Measurements from ENCODE around the gene ZNF594. TPM values are rescaled to one million over a fixed set of nuclear protein-coding genes. Genes with fewer than 3 reads are reported as not detected.
"Not testable (repeated sequence)": the region's sequence is repeated elsewhere in the genome, so short reads cannot be mapped to it uniquely, and the experiment has no call there.

Gene ZNF594
- total RNA-seq, 1 donor from 2014 or later: 4.9 TPM

- not testable (repeated sequence) for DNase-seq (ENCODE audit: extremely low read depth, low read depth, low spot score)
These were observed 54.0 kb downstream of the ZNF594 start for GRCh38 chr17:5137511-5138197.

- not testable (repeated sequence) for DNase-seq (ENCODE audit: extremely low read depth, low read depth, low spot score)
These were observed 54.9 kb downstream of the ZNF594 start for GRCh38 chr17:5136580-5137412.

GRCh38 chr17:5135726-5136579, 55.7 kb downstream of the ZNF594 start:
- no peak for DNase-seq (ENCODE audit: extremely low read depth, low read depth, low spot score)

- DNase-seq (ENCODE audit: extremely low read depth, low read depth, low spot score): not testable (repeated sequence)
These were observed 56.4 kb downstream of the ZNF594 start for GRCh38 chr17:5135131-5135712.

GRCh38 chr17:5134571-5134970, 57.1 kb downstream of the ZNF594 start:
- DNase-seq (ENCODE audit: extremely low read depth, low read depth, low spot score): not testable (repeated sequence)

- DNase-seq (ENCODE audit: extremely low read depth, low read depth, low spot score): not testable (repeated sequence)
These were observed 57.7 kb downstream of the ZNF594 start for GRCh38 chr17:5133961-5134360.

GRCh38 chr17:5133311-5133710, 58.4 kb downstream of the ZNF594 start:
- no peak for DNase-seq (ENCODE audit: extremely low read depth, low read depth, low spot score)

GRCh38 chr17:5132503-5133225, 59.0 kb downstream of the ZNF594 start:
- DNase-seq (ENCODE audit: extremely low read depth, low read depth, low spot score): not testable (repeated sequence)

GRCh38 chr17:5131799-5132502, 59.7 kb downstream of the ZNF594 start:
- not testable (repeated sequence) for DNase-seq (ENCODE audit: extremely low read depth, low read depth, low spot score)

- DNase-seq (ENCODE audit: extremely low read depth, low read depth, low spot score): no peak
These were observed 60.4 kb downstream of the ZNF594 start for GRCh38 chr17:5131146-5131715.

GRCh38 chr17:5130687-5131086, 61.0 kb downstream of the ZNF594 start:
- not testable (repeated sequence) for DNase-seq (ENCODE audit: extremely low read depth, low read depth, low spot score)

GRCh38 chr17:5130261-5130660, 61.4 kb downstream of the ZNF594 start:
- not testable (repeated sequence) for DNase-seq (ENCODE audit: extremely low read depth, low read depth, low spot score)

- not testable (repeated sequence) for DNase-seq (ENCODE audit: extremely low read depth, low read depth, low spot score)
These were observed 61.9 kb downstream of the ZNF594 start for GRCh38 chr17:5129770-5130169.

Other genes with a start within 250 kb of the ZNF594 start
- 1,675 and 1,900 TPM in 2 replicates for gene PFN1, start 243.3 kb downstream of the ZNF594 start, total RNA-seq
- gene ENO3, start 240.7 kb downstream of the ZNF594 start, total RNA-seq: 0.15 and 2.6 TPM in 2 replicates
- gene SPAG7, start 224.1 kb downstream of the ZNF594 start, total RNA-seq: 61.8 and 69.5 TPM in 2 replicates
- gene CAMTA2, start 204.2 kb downstream of the ZNF594 start, total RNA-seq: 16.4 and 35.1 TPM in 2 replicates
- gene INCA1, start 194.3 kb downstream of the ZNF594 start, total RNA-seq: 0.39 and 0.76 TPM in 2 replicates
- 114 and 117 TPM in 2 replicates for gene KIF1C, start 193.9 kb downstream of the ZNF594 start, total RNA-seq
- 0.10 TPM in 1 of 2 replicates, not detected in the other for gene SLC52A1, start 156.4 kb downstream of the ZNF594 start, total RNA-seq
- 2.0 and 2.5 TPM in 2 replicates for gene ZFP3, start 113.4 kb downstream of the ZNF594 start, total RNA-seq
- gene ZNF232, start 80.0 kb downstream of the ZNF594 start, total RNA-seq: 3.4 and 4.4 TPM in 2 replicates
- gene USP6, start 75.8 kb downstream of the ZNF594 start, total RNA-seq: not detected in 2 replicates
- not detected in 2 replicates for gene SCIMP, start 43.0 kb upstream of the ZNF594 start, total RNA-seq
- 33.7 and 48.5 TPM in 2 replicates for gene RABEP1, start 90.4 kb upstream of the ZNF594 start, total RNA-seq
- gene NUP88, start 227.8 kb upstream of the ZNF594 start, total RNA-seq: 57.9 and 78.1 TPM in 2 replicates
- 34.3 and 54.5 TPM in 2 replicates for gene RPAIN, start 228.3 kb upstream of the ZNF594 start, total RNA-seq
- 166 and 196 TPM in 2 replicates for gene C1QBP, start 247.3 kb upstream of the ZNF594 start, total RNA-seq

All from glomerular endothelial cell (primary cell).